HepG2 (cell line): ENCODE measurements around the gene TMEM158. TPM values are rescaled to one million over a fixed set of nuclear protein-coding genes. Genes with fewer than 3 reads are reported as not detected.

ENCODE experiments used
- ATAC-seq: fragments of 200-7000 bp; cut with Tn5 transposase; 3 replicates; pipeline ENCODE4 v1.9.1; 2020; ENCODE audit warnings: mild to moderate bottlenecking, moderate library complexity
- BruUV-seq: library from RNA; stranded (reverse); fragments of 400-500 nt; replicated peaks from 2 replicates; lab custom pipeline; 2021; lab: Mats Ljungman, UMichigan
- CTCF ChIA-PET: fragments of 300-600 bp; formaldehyde crosslinking; extraction: SDS; loops from one replicate; lab custom pipeline; 2021; ENCODE audit warnings: low total read pairs, inconsistent platforms, low intra/inter-chr PET ratio; lab: Yijun Ruan, JAX
- POLR2A ChIA-PET: fragments of 350-600 bp; sonication (Branson Sonifier 250); formaldehyde crosslinking; loops from one replicate; lab custom pipeline; 2020; ENCODE audit warnings: antibody characterized with exemption, inconsistent platforms; lab: Yijun Ruan, JAX
- DNase-seq: peaks from one replicate; pipeline ENCODE4 v3.0.0-alpha.2; 2015; ENCODE audit warnings: low spot score
- FAIRE-seq: peaks from 3 replicates; lab custom pipeline; 2011; peaks lifted over from hg19 to GRCh38; lab: Jason Lieb, UNC
- H2AFZ ChIP-seq: one replicate; pipeline ENCODE4 v1.6.1; 2011; ENCODE audit warnings: low read length, inconsistent platforms
- H3K27ac ChIP-seq: fragments of 300-600 bp; 3 replicates; pipeline ENCODE4 v1.8.0; 2011; ENCODE audit warnings: mixed run types, mild to moderate bottlenecking, mixed read lengths, low read length, inconsistent platforms; ENCODE audit not compliant: insufficient read depth; ENCODE audit errors: extremely low read length
- H3K27me3 ChIP-seq, 2 experiments: fragments of 200-600 bp in 1 of 2; 2 replicates in 1 of 2; 3 replicates in 1 of 2; pipeline versions ENCODE4 v1.6.0 to v1.8.0; 2011; ENCODE audit warnings: low read length in 2 of 2, mild to moderate bottlenecking in 2 of 2, moderate library complexity in 2 of 2, inconsistent platforms in 1 of 2; ENCODE audit not compliant: insufficient read depth in 2 of 2, control insufficient read depth in 1 of 2
- H3K36me3 ChIP-seq, 2 experiments: fragments of 200-600 bp in 1 of 2; replicated peaks in 1 of 2; 2 replicates in 1 of 2; 3 replicates in 1 of 2; pipeline versions ENCODE4 v1.5.1 to v1.8.0; 2011; ENCODE audit warnings: low read length in 2 of 2, inconsistent platforms in 1 of 2; ENCODE audit not compliant: insufficient read depth in 2 of 2, control insufficient read depth in 1 of 2
- H3K4me1 ChIP-seq: 2 replicates; pipeline ENCODE4 v1.5.1; 2012; ENCODE audit warnings: low read length, inconsistent platforms; ENCODE audit not compliant: insufficient read depth
- H3K4me2 ChIP-seq: 2 replicates; pipeline ENCODE4 v1.6.0; 2011; ENCODE audit warnings: low read depth, low read length, inconsistent platforms
- H3K4me3 ChIP-seq, 3 experiments: fragments of 200-600 bp in 1 of 3; sonication (generic), shearing (Covaris generic) in 1 of 3; replicated peaks in 1 of 3; 2 replicates each; pipeline ENCODE4 v1.5.1; 2011 to 2016; ENCODE audit warnings: low read length in 3 of 3, inconsistent platforms in 2 of 3, low read depth in 2 of 3, mild to moderate bottlenecking in 2 of 3, control low read depth in 1 of 3, mixed read lengths in 1 of 3; ENCODE audit not compliant: insufficient read depth in 1 of 3
- H3K79me2 ChIP-seq: one replicate; pipeline ENCODE4 v1.6.1; 2011; ENCODE audit warnings: low read length, inconsistent platforms; ENCODE audit not compliant: insufficient read depth
- H3K9ac ChIP-seq: 2 replicates; pipeline ENCODE4 v1.6.0; 2011; ENCODE audit warnings: mild to moderate bottlenecking, low read depth, low read length, inconsistent platforms; ENCODE audit not compliant: insufficient read depth
- H3K9me3 ChIP-seq: 2 replicates; pipeline ENCODE4 v1.5.1; 2012; ENCODE audit warnings: mild to moderate bottlenecking, low read length
- H4K20me1 ChIP-seq: 2 replicates; pipeline ENCODE4 v1.6.0; 2011; ENCODE audit warnings: inconsistent platforms, mild to moderate bottlenecking, low read length, moderate library complexity; ENCODE audit not compliant: insufficient read depth
- AFF4 ChIP-seq: sonication (generic); formaldehyde crosslinking; IDR thresholded peaks from 2 replicates; pipeline ENCODE4 v1.4.0; 2020; ENCODE audit warnings: missing genetic modification reagents
- ATF4 ChIP-seq, 2 experiments: fragments of 450-650 bp in 1 of 2; sonication (generic) in 1 of 2; formaldehyde crosslinking; IDR thresholded peaks; 2 replicates each; pipeline versions ENCODE4 v1.5.0 to v1.8.0; 2020 to 2022; ENCODE audit warnings: mild to moderate bottlenecking in 1 of 2, missing genetic modification reagents in 1 of 2
- IKZF5 ChIP-seq: IDR thresholded peaks from 2 replicates; pipeline ENCODE4 v1.6.1; 2018; ENCODE audit warnings: missing genetic modification reagents, mild to moderate bottlenecking, missing compliant biosample characterization
- MAFK ChIP-seq, 2 experiments: IDR thresholded peaks in 1 of 2; conservative IDR thresholded peaks in 1 of 2; 2 replicates each; pipeline ENCODE4 v1.6.1; 2011; ENCODE audit warnings: improper control_type of control experiment in 2 of 2, low read length in 2 of 2
- NR2C2 ChIP-seq: sonication (generic); formaldehyde crosslinking; IDR thresholded peaks from 2 replicates; pipeline ENCODE4 v1.4.0; 2020; ENCODE audit warnings: missing genetic modification reagents, mild to moderate bottlenecking, moderate library complexity, borderline replicate concordance
- SNAPC5 ChIP-seq: sonication (generic); formaldehyde crosslinking; IDR thresholded peaks from 2 replicates; pipeline ENCODE4 v1.8.1; 2023; ENCODE audit warnings: mild to moderate bottlenecking, missing genetic modification reagents, borderline replicate concordance
- ZKSCAN1 ChIP-seq: fragments of 150-350 bp; IDR thresholded peaks from 2 replicates; pipeline ENCODE4 v1.6.1; 2014; ENCODE audit warnings: low read length
- ZXDC ChIP-seq: sonication (generic); formaldehyde crosslinking; IDR thresholded peaks from 2 replicates; pipeline ENCODE4 v1.5.0; 2020; ENCODE audit warnings: mild to moderate bottlenecking, missing genetic modification reagents
- WGBS: methylation state at CpG from one replicate; pipeline ENCODE4 v1.1.6; 2017; ENCODE audit warnings: low lambda C conversion rate; 5-methylcytosine and 5-hydroxymethylcytosine counted together
- in situ Hi-C: cut with HindIII; loops from 2 replicates; pipeline ENCODE4 v1.10.0; 2017; ENCODE audit warnings: low pct_unique_long_range_greater_than_20kb; ENCODE audit not compliant: extremely low pct_ligation_motif_present
- intact Hi-C: fragments of 100-400 bp; cut with micrococcal nuclease; formaldehyde crosslinking; loops from one replicate; pipeline ENCODE4 v1.10.0; 2022; ENCODE audit not compliant: unreplicated experiment
- polyA plus RNA-seq, 8 experiments: library from polyadenylated mRNA; depleted of rRNA in 3 of 8; stranded (reverse) in 7 of 8; unstranded in 1 of 8; fragments of >200 nt; fragmentation: Illumina TruSeq in 4 of 8; extraction: Trizol in 4 of 8; gene quantifications; 2 replicates each; pipeline versions ENCODE4 v1.2.1 to v1.2.3, GENCODE V29; 2011 to 2016; ENCODE audit warnings: low read depth in 4 of 8, missing spikeins in 1 of 8, mixed read lengths in 1 of 8; ENCODE audit not compliant: insufficient read depth in 1 of 8
- total RNA-seq, 5 experiments: library from RNA; depleted of rRNA; stranded (reverse); fragments of >200 nt; fragmentation: Illumina TruSeq; extraction: Trizol; gene quantifications; 2 replicates each; pipeline ENCODE4 v1.2.3, GENCODE V29; 2016; ENCODE audit warnings: low read depth in 1 of 5

TMEM158 gene
- total and polyA plus RNA-seq, 2 of the 13 experiments (the other 11 are each of a cell fraction or from before 2014, with no cell fraction given): 0.13 TPM; not detected in 1

- H3K27me3 ChIP-seq: peaks cover 0 to 15% of the 10 kb centered on the region in 2 experiments; a peak in 3 of 5 replicates
- no peak overlapping the region for H3K27ac ChIP-seq
- no peak overlapping the region for H3K9ac ChIP-seq
- FAIRE-seq: no peak
- TF ChIP-seq IKZF5 (CRISPR knock-in tag) (no peak), ZXDC (CRISPR knock-in tag) (no peak), MAFK (conservative IDR thresholded peaks at IDR 0.05 in 1 of 2, IDR thresholded peaks at IDR 0.05 in 1 of 2; ENCODE audit: low read length in 2 of 2) (0 out of 4 replicates have a peak, but pooled peaks of 1 of the 2 experiments have one; percentile 23)
- intact Hi-C loops: no loop called here
- H3K79me2 ChIP-seq: no peaks in the 10 kb centered on the region
- H3K4me3 ChIP-seq: no peak overlapping the region
- no peaks in the 10 kb centered on the region for H3K36me3 ChIP-seq
- 2% methylated on average over 2 of the region's 2 CpGs for WGBS
- H3K4me2 ChIP-seq: no peak overlapping the region
- no peaks in the 10 kb centered on the region for H3K9me3 ChIP-seq
- ChIA-PET CTCF (no interaction called here), POLR2A (no interaction called here)
- no peak for ATAC-seq
- no peak for DNase-seq
- H4K20me1 ChIP-seq: no peaks in the 10 kb centered on the region
- no peak overlapping the region for H2AFZ ChIP-seq
- BruUV-seq: no TSS peak
- no peaks in the 10 kb centered on the region for H3K4me1 ChIP-seq
- in situ Hi-C loops: no loop called here
Measured at GRCh38 chr3:45269952-45270351, 43.9 kb upstream of the TMEM158 start.

GRCh38 chr3:45267097-45267496 lies 41.0 kb upstream of the TMEM158 start:
- no peaks in the 10 kb centered on the region for H3K79me2 ChIP-seq
- H3K4me1 ChIP-seq: no peaks in the 10 kb centered on the region
- 46% methylated on average over 2 of the region's 2 CpGs for WGBS
- ATAC-seq (no peak), DNase-seq (no peak), FAIRE-seq (no peak)
- no peaks in the 10 kb centered on the region for H4K20me1 ChIP-seq
- CTCF ChIA-PET: no interaction called here
- POLR2A ChIA-PET: no interaction called here
- H3K4me2 ChIP-seq: no peak overlapping the region
- H3K9ac ChIP-seq: no peak overlapping the region
- H3K27me3 ChIP-seq: peaks cover 0 to 15% of the 10 kb centered on the region in 2 experiments; a peak in 2 of 5 replicates
- BruUV-seq: no TSS peak
- H2AFZ ChIP-seq: no peak overlapping the region
- no peak overlapping the region for H3K4me3 ChIP-seq
- no peaks in the 10 kb centered on the region for H3K36me3 ChIP-seq
- no peaks in the 10 kb centered on the region for H3K9me3 ChIP-seq
- intact Hi-C loops (no loop called here), in situ Hi-C loops (no loop called here)
- H3K27ac ChIP-seq: no peak overlapping the region
- TF ChIP-seq AFF4 (CRISPR knock-in tag) (no peak), SNAPC5 (CRISPR knock-in tag) (no peak), ATF4 (CRISPR knock-in tag; IDR thresholded peaks at IDR 0.05) (no peak), ZKSCAN1 (no peak), NR2C2 (CRISPR knock-in tag) (no peak)
